Stimulated activated naive B cell treated with anti-CD40 and anti-IgM and Interleukin-4, amounts not matched to agents 10 μg/mL and 1 μg/mL and 100 μg/mL, for 72 hours (primary cell): ENCODE results near the gene PDCD1.

Source experiments
- ATAC-seq, 2 donors: fragments of 150-1000 bp; cut with Tn5 transposase; replicated peaks; 2 replicates each; pipeline ENCODE4 v1.10.0; 2021; ENCODE audit warnings: moderate library complexity in 1 of 2
- DNase-seq: peaks from one replicate; pipeline ENCODE4 v3.0.0; 2021
- H3K27ac Mint-ChIP-seq: one replicate; pipeline ENCODE4 v1.8.0; 2022; ENCODE audit warnings: mild to moderate bottlenecking, mixed read lengths
- H3K27me3 Mint-ChIP-seq, 2 donors: one replicate each; pipeline ENCODE4 v1.8.0; 2022; ENCODE audit warnings: mixed read lengths in 2 of 2
- H3K36me3 Mint-ChIP-seq, 2 donors: one replicate each; pipeline ENCODE4 v1.8.0; 2022; ENCODE audit warnings: mixed read lengths in 2 of 2, mild to moderate bottlenecking in 1 of 2
- H3K4me1 Mint-ChIP-seq, 2 donors: one replicate each; pipeline ENCODE4 v1.8.0; 2022; ENCODE audit warnings: mixed read lengths in 2 of 2, mild to moderate bottlenecking in 1 of 2
- H3K4me3 Mint-ChIP-seq, 2 donors: one replicate each; pipeline ENCODE4 v1.8.0; 2022; ENCODE audit warnings: mild to moderate bottlenecking in 2 of 2, mixed read lengths in 2 of 2, moderate library complexity in 1 of 2
- H3K9me3 Mint-ChIP-seq, 2 donors: one replicate each; pipeline ENCODE4 v1.8.0; 2022; ENCODE audit warnings: mixed read lengths in 2 of 2, mild to moderate bottlenecking in 1 of 2

The PDCD1 gene

DNA sequence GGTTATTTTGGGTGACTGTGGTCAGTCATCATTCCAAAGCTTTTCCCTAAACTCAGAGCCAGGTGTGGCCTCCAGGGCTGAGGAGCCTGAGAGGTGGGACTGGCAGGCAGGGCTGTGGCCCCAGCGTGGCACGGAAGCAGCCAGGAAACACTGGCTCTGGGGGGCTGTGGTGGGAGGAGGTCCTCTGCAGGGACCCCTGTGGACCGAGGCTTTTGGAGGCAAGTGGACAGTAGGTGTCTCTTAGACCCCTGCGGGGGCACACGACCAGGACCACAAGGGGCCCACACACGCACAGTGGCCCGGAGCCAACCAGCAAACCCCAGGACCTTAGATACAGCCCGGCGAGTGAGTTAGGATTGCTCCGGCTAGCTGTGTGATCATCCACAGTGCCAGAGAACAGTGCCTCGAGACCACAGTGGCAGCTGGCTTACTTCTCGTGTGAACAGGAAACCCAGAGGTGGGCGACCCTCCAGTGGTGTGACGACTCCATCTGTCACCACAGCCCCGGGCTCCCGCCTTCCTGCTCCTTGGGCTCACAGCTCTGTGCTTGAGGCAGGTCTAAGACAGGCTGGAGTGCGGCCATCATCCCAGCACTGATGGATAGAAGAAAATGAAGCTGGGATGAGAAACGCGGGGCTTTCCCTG lies 9.2 kb upstream of the PDCD1 start:
- H3K4me1 Mint-ChIP-seq: peaks cover 40 to 56% of the 10 kb centered on the region in 2 donors
- no peak for DNase-seq
- peak; percentile 19 to 35 for ATAC-seq
- H3K4me3 Mint-ChIP-seq: no peak overlapping the region
- peaks cover 47 to 65% of the 10 kb centered on the region in 2 donors for H3K27me3 Mint-ChIP-seq
- H3K9me3 Mint-ChIP-seq: peaks cover 7 to 12% of the 10 kb centered on the region in 2 donors
- H3K36me3 Mint-ChIP-seq: peaks cover 6 to 10% of the 10 kb centered on the region in 2 donors
- no peak overlapping the region for H3K27ac Mint-ChIP-seq

DNA sequence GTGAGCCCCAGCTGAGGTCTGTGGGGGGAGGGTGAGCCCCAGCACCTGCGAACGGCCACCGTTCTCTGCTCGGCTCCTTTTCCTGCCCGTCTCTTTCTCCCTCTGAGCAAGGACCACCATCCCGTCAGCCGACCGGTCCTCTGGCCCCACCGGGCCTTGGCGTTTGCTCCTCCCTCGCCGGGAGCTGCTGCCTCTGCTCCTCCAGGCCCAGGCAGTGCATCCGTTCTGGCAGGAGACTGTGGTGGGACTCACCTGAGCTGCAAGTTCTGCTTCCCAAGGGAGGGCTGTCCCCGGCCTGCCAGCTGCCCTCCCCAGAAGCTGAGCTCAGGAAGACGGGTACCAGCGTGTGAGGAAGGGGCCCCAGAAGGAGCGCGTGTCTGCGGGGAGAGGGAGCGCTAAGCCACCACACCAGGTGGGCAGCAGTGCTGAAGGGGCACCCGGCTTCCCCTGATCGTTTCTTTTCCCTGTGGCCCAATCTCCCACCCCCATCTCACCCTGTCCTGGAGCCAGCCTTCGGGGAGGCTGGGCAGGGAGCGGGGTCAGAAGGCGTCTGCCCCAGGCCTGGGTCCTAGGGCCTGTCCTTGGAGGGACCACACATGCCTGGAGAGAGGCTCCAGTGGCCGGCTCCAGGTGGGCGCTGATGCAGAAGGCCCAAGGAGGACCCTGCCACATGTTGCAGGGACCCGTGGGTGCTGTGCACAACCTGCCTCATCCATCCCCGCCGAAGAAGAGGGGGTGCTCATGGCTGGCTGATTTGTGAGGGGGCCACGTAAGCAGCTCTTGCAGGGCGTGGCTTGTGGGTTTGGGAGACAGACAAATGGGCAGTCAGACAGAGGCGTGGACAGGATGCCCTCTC lies 8.3 kb upstream of the PDCD1 start:
- Mint-ChIP-seq H3K36me3 (peaks cover 6 to 10% of the 10 kb centered on the region in 2 donors), H3K4me3 (no peak overlapping the region), H3K9me3 (peaks cover 7 to 12% of the 10 kb centered on the region in 2 donors), H3K4me1 (peaks cover 36 to 53% of the 10 kb centered on the region in 2 donors), H3K27ac (no peak overlapping the region), H3K27me3 (peaks cover 44 to 66% of the 10 kb centered on the region in 2 donors)
- ATAC-seq: no peak
- no peak for DNase-seq

DNA sequence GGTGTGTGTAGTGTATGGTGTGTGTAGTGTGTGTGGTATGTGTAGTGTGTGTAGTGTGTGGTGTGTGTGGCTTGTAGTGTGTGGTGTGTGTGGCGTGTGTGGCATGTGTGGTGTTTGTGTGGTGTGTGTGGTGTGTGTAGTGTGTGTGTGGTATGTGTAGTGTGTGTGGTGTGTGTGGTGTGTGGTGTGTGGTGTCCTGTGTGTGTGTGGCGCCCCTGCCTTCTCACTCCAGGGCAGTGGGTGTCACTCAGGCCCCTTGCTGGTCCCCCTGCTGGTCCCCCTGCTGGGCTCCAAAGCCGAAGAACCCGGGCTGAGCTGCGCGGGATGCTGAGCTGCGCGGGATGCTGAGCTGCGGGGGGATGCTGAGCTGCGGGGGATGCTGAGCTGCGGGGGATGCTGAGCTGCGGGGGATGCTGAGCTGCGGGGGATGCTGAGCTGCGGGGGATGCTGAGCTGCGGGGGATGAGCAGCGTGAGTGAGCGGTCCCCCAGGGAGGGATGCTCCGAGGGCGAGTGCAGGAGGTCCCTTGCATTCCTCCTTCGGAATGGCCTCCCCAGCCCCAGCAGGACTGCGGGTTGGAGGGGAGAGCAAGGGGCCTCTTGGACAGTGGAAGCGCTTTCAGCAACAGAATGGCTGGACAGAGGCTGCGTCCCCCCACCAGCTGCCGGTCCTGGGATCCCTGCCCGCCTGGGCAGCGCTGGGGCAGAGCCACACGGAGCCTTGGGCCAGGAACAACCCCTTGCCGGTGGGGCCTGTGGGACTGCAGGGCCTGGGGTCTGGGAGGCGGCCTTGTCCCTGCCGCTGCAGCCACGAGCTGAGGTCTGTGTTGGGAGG lies 7.5 kb upstream of the PDCD1 start:
- Mint-ChIP-seq H3K36me3 (peaks cover 6 to 10% of the 10 kb centered on the region in 2 donors), H3K4me1 (peaks cover 41 to 55% of the 10 kb centered on the region in 2 donors), H3K4me3 (no peak overlapping the region), H3K27me3 (peaks cover 49 to 69% of the 10 kb centered on the region in 2 donors), H3K9me3 (peaks cover 8 to 12% of the 10 kb centered on the region in 2 donors), H3K27ac (peak overlapping the region; percentile 53)
- no peak for DNase-seq
- ATAC-seq: peak; percentile 13 to 17

DNA sequence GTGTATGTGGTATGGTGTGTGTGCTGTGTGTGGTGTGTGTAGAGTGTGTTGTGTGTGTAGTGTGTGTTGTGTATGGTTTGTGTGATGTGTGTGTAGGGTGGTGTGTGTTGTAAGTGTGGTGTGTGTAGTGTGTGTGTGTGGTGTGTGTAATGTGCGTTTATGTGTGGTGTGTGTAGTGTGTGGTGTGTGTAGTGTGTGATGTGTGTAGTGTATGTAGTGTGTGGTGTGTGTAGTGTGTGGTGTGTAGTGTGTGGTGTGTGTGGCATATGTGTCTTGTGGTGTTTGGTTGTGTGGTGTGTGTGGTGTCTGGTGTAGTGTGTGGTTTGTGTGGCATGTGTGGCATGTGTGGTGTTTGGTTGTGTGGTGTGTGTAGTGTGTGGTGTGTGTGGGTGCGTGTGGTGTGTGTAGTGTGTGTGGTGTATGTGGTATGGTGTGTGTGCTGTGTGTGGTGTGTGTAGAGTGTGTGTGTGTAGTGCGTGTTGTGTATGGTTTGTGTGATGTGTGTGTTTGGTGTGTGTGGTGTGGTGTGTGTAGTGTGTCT lies 6.8 kb upstream of the PDCD1 start:
- Mint-ChIP-seq H3K27me3 (peaks cover 48 to 71% of the 10 kb centered on the region in 2 donors), H3K36me3 (peaks cover 6 to 10% of the 10 kb centered on the region in 2 donors), H3K4me1 (peaks cover 40 to 57% of the 10 kb centered on the region in 2 donors), H3K4me3 (no peak overlapping the region), H3K9me3 (peaks cover 8 to 12% of the 10 kb centered on the region in 2 donors), H3K27ac (peak overlapping the region; percentile 53)
- no peak for DNase-seq
- ATAC-seq: no peak

DNA sequence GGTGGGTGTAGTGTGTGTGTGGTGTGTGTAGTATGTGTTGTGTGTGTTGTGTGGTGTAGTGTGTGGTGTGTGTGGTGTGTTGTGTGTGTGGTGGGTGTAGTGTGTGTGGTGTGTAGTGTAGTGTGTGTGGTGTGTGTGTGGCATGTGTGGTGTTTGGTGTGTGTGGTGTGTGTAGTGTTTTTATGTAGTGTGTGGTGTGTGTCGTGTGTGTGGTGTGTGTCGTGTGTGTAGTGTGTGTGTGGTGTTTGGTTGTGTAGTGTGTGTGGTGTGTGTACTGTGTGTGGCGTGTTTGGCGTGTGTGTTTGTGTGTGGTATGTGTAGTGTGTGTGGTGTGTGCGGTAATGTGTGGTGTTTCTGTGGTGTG lies 6.1 kb upstream of the PDCD1 start:
- peaks cover 48 to 72% of the 10 kb centered on the region in 2 donors for H3K27me3 Mint-ChIP-seq
- ATAC-seq (no peak), DNase-seq (no peak)
- H3K9me3 Mint-ChIP-seq: peaks cover 8 to 12% of the 10 kb centered on the region in 2 donors
- no peak overlapping the region for H3K27ac Mint-ChIP-seq
- H3K4me1 Mint-ChIP-seq: peaks cover 41 to 62% of the 10 kb centered on the region in 2 donors
- H3K4me3 Mint-ChIP-seq: no peak overlapping the region
- H3K36me3 Mint-ChIP-seq: peaks cover 6 to 10% of the 10 kb centered on the region in 2 donors

DNA sequence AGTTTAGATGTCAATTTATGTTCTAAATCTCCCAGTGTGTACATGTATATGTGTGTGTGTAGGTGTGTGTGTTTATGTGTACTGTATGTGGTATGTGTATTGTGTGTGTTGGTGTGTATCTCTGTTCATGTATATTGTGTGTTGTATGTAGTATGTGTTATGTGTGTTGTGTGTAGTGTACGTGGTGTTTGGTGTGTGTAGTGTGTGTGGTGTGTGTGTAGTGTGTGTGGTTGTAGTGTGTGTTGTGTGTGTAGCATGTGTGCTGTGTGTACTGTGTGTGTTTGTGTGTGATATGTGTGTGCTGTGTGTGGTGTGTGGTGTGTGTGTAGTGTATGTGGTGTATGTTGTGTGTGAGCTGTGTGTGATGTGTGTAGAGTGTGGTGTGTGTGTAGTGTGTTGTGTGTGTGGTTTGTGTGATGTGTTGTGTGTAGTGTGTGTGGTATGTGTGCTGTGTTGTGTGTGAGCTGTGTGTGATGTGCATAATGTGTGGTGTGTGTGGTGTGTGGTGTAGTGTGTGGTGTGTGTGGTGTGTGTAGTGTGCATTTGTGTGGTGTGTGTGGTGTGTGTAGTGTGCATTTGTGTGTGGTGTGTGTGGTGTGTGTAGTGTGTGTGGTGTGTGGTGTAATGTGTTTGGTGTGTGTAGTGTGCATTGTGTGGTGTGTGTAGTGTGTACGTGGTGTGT lies 5.6 kb upstream of the PDCD1 start:
- peaks cover 48 to 76% of the 10 kb centered on the region in 2 donors for H3K27me3 Mint-ChIP-seq
- H3K4me1 Mint-ChIP-seq: peaks cover 46 to 67% of the 10 kb centered on the region in 2 donors
- H3K36me3 Mint-ChIP-seq: peaks cover 6 to 10% of the 10 kb centered on the region in 2 donors
- no peak for DNase-seq
- no peak for ATAC-seq
- H3K4me3 Mint-ChIP-seq: peak overlapping the region in 1 of 2 donors; percentile 4
- peak overlapping the region; percentile 1 for H3K27ac Mint-ChIP-seq
- H3K9me3 Mint-ChIP-seq: peaks cover 8 to 12% of the 10 kb centered on the region in 2 donors

DNA sequence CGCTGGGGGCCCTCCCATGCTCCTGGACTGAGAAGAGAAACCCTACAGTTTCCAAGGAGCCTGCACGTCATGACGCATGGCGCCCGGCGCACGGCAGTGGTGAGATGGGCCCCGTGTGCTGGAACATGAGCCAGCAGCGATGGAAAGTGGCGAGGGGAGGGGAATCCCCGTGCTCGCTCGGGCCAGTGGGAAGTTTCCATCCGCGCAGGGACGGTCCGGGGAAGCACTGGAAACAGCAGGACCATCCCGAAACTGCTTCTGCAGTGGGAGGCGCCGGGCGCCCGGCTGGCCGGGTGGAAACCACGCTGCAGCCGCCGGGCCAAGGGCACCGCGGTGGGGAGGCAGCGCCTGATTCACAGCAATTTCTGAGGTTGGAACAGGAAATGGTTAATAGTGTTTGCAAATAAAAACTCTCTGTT lies 4.9 kb upstream of the PDCD1 start:
- peaks cover 49 to 71% of the 10 kb centered on the region in 2 donors for H3K4me1 Mint-ChIP-seq
- peak; percentile 13 to 26 for ATAC-seq
- peaks cover 6 to 10% of the 10 kb centered on the region in 2 donors for H3K36me3 Mint-ChIP-seq
- H3K4me3 Mint-ChIP-seq: peak overlapping the region; percentile 41 to 53
- DNase-seq: peak; percentile 46
- H3K27ac Mint-ChIP-seq: peak overlapping the region; percentile 26
- H3K27me3 Mint-ChIP-seq: peaks cover 48 to 74% of the 10 kb centered on the region in 2 donors
- H3K9me3 Mint-ChIP-seq: peaks cover 8 to 12% of the 10 kb centered on the region in 2 donors

DNA sequence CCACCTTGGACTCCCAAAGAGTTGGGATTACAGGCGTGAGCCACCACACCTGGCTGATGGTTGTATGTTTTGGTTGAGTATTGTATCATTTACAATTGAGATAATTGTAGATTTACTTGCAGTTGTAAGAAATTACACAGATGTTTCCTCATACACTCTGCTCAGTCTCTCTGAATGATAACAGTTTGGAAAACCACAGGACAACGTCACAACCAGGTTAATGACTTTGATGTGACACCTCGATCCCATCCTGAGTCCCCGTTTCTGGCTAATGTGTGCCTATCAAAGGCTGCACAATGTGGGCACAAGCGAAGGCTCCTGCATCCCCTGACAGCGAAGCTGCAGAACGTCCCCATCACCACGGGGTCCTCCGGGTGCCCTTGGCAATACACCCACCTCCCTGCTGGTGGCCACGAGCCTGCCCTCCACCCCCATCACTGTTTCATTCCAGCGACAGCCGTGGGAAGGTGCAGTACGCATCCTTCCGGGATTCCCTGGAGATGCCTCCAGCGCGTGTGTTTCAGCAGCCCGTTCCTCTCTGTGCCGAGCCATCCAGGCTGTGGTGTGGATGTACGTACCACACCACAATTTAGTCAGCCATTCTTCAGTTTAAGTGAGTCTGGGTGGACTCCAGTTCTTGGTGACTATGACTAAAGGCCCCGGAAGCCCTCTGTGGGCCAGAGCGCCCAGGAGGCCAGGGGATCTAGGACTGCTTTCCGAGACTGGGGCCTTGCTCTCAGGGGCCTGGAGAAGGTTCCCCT lies 4.3 kb upstream of the PDCD1 start:
- Mint-ChIP-seq H3K27ac (peak overlapping the region; percentile 26), H3K27me3 (peaks cover 43 to 70% of the 10 kb centered on the region in 2 donors)
- ATAC-seq: no peak

DNA sequence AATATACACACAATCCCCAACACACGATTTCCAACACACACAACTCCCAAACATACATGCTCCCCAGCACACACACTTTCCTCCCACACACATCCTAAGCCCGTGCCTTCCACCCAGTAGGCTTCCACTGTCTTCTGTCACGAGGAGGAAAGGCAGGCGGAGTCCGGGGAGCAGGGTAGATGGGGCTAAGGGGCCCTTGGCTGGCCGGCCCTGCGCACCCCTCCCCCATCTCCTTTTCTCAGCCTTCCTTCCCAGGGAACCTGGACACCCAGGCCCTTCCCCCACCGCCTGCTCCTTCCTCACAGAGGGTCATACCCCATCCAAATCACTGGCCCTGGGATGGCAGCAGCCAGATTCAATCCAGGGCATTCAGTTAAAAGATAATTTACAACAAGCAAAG lies 3.4 kb upstream of the PDCD1 start:
- no peak overlapping the region for H3K4me3 Mint-ChIP-seq
- peaks cover 48 to 73% of the 10 kb centered on the region in 2 donors for H3K4me1 Mint-ChIP-seq
- peaks cover 8 to 12% of the 10 kb centered on the region in 2 donors for H3K9me3 Mint-ChIP-seq

More for the DNA sequence above, 4.3 kb upstream of the PDCD1 start:
- Mint-ChIP-seq H3K4me1 (peaks cover 48 to 73% of the 10 kb centered on the region in 2 donors), H3K4me3 (peak overlapping the region in 1 of 2 donors; percentile 53), H3K9me3 (peaks cover 8 to 12% of the 10 kb centered on the region in 2 donors), H3K36me3 (peaks cover 6 to 10% of the 10 kb centered on the region in 2 donors)
- no peak for DNase-seq

DNA sequence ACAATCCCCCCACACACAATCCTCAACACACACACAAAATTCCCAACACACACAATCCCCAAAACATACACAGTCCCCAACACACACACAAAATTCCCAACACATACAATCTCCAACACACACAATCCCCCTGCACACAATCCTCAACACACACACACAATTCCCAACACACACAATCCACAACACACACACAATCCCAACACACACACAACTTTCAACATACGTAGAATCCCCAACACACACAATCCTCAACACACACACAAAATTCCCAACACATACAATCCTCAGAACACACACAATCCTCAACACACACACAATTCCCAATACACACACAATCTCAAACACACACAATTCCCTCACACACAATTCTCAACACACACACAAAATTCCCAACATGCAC lies 2.6 kb upstream of the PDCD1 start:
- H3K27ac Mint-ChIP-seq: peak overlapping the region; percentile 42

More for the DNA sequence above, 3.4 kb upstream of the PDCD1 start:
- Mint-ChIP-seq H3K27me3 (peaks cover 43 to 63% of the 10 kb centered on the region in 2 donors), H3K27ac (peak overlapping the region; percentile 42), H3K36me3 (peaks cover 6 to 10% of the 10 kb centered on the region in 2 donors)
- ATAC-seq (no peak), DNase-seq (no peak)

DNA sequence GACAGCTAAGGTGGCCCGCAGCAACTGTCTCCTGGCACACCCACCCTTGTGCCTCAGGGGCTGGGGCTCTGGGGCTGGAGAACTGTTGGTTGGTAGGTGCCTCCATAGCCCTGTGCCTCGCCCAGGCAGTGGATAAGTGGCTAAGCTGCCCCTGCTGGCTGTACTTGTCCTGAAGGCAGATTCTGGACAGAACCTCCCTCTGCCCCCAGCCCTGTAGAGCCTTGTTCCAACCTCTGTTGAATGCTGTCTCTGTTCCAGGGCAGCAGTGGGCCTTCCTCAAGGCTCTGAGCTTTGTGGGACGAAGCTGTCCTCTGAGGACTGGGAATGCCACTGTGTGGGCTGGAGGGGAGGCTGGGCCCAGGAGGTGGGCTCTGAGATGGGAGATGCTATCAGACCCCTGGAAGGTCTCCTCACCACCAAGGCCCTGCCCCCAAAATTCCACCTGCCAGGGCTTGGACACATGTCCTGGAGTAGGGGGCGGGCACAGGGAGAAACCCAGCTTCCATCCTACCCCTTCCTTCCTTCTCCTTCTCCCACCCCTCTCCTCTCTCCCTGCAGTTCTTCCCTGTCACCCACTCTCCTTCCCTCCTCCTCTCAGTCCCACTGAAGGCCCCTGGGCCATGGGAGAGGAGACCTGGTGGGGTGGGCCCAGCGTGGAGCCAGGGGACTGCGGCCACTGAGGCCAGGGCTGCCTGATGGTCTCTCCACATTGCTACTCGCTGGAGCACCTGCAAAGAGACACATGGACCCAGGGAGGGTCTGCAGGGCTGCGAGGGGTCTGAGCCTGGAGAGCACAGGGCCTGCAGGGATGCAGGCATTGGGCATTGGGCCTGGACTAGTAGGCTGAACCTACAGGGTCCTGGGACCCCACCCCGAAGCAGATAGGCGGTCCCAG lies 1.7 kb upstream of the PDCD1 start:
- Mint-ChIP-seq H3K27ac (peak overlapping the region; percentile 75), H3K36me3 (peaks cover 6 to 17% of the 10 kb centered on the region in 2 donors), H3K27me3 (peaks cover 36 to 62% of the 10 kb centered on the region in 2 donors), H3K9me3 (peaks cover 8 to 12% of the 10 kb centered on the region in 2 donors), H3K4me1 (peaks cover 44 to 67% of the 10 kb centered on the region in 2 donors), H3K4me3 (no peak overlapping the region)
- ATAC-seq (peak; percentile 47 to 52), DNase-seq (peak; percentile 41)

More for the DNA sequence above, 2.6 kb upstream of the PDCD1 start:
- H3K4me1 Mint-ChIP-seq: peaks cover 49 to 73% of the 10 kb centered on the region in 2 donors
- H3K4me3 Mint-ChIP-seq: peak overlapping the region in 1 of 2 donors; percentile 10
- DNase-seq: no peak
- H3K27me3 Mint-ChIP-seq: peaks cover 43 to 64% of the 10 kb centered on the region in 2 donors
- ATAC-seq: no peak
- peaks cover 6 to 14% of the 10 kb centered on the region in 2 donors for H3K36me3 Mint-ChIP-seq
- H3K9me3 Mint-ChIP-seq: peaks cover 8 to 12% of the 10 kb centered on the region in 2 donors
